ENCODE results near the gene TICAM2. TPM values are rescaled to one million over a fixed set of nuclear protein-coding genes. Genes with fewer than 3 reads are reported as not detected.

TICAM2 gene
- total and polyA plus RNA-seq, 10 of the 15 experiments (the other 5 are each of a cell fraction or from before 2014, with no cell fraction given), result 0.14 to 7.0 (median 2.9) TPM

- H3K4me1 ChIP-seq (ENCODE audit: control insufficient read depth, insufficient read depth, low read length), result peaks cover 15% of the 10 kb centered on the region
- RAD21 ChIA-PET (ENCODE audit: unreplicated experiment), result interaction anchor here (0.7 to 2.1 kb wide), 5 partner anchors 16 to 262 kb away, joined by 3 to 8 read pairs (median 4); partner anchors contain the start of gene FEM1C
- TF ChIP-seq E2F4 (IDR thresholded peaks at IDR 0.05; ENCODE audit: low read depth, low read length) (no peak), NBN (IDR thresholded peaks at IDR 0.05) (no peak), MYB (IDR thresholded peaks at IDR 0.05; ENCODE audit: borderline replicate concordance, low read depth, low read length) (no peak), KLF5 (IDR thresholded peaks at IDR 0.05; ENCODE audit: partially characterized antibody) (no peak)
- CTCF ChIA-PET, result interaction anchor here (0.8 to 8.3 kb wide), 11 partner anchors 9 to 269 kb away, joined by 3 to 81 read pairs (median 4); partner anchors contain the start of gene TICAM2
- H3K79me2 ChIP-seq (ENCODE audit: control insufficient read depth, insufficient read depth, low read length), result no peaks in the 10 kb centered on the region
- H3K27ac ChIP-seq (ENCODE audit: control insufficient read depth, insufficient read depth), result no peak overlapping the region
- FAIRE-seq (no peak), ATAC-seq (no peak), DNase-seq (ENCODE audit: low read depth, low spot score) (no peak)
- 94% methylated on average over 5 of the region's 5 CpGs for WGBS (ENCODE audit: insufficient coverage, insufficient replicate concordance, low lambda C conversion rate, missing lambda C conversion rate)
- POLR2A ChIA-PET, result interaction anchor here (0.6 to 1.6 kb wide), 2 partner anchors 197 to 241 kb away, joined by 3 to 4 read pairs; no protein-coding TSS in a partner anchor
- intact Hi-C loops (cut with micrococcal nuclease; ENCODE audit: unreplicated experiment) (no loop called here), in situ Hi-C loops (cut with MboI) (no loop called here)
- H2AFZ ChIP-seq (ENCODE audit: control insufficient read depth, low read depth, low read length), result no peak overlapping the region
- H3K27me3 ChIP-seq (replicated peaks in 1 of 2; ENCODE audit: control insufficient read depth in 2 of 2, insufficient read depth in 2 of 2, low read length in 1 of 2), result no peaks in the 10 kb centered on the region
- H3K36me3 ChIP-seq (ENCODE audit: control insufficient read depth in 2 of 2, insufficient read depth in 2 of 2, low read length in 1 of 2), result no peaks in the 10 kb centered on the region
- BruUV-seq (replicated peaks), result no TSS peak
- H3K4me3 ChIP-seq, result no peak overlapping the region
- H3K9ac ChIP-seq (ENCODE audit: control insufficient read depth, insufficient read depth, low read length), result no peak overlapping the region
- H4K20me1 ChIP-seq (ENCODE audit: control insufficient read depth, insufficient read depth), result no peaks in the 10 kb centered on the region
- SMC1A ChIA-PET (ENCODE audit: uncharacterized antibody, unreplicated experiment), result interaction anchor here (0.6 to 11.4 kb wide), 9 partner anchors 12 to 268 kb away, joined by 3 to 156 read pairs (median 4); no protein-coding TSS in a partner anchor
- H3K9me3 ChIP-seq (replicated peaks; ENCODE audit: control insufficient read depth, insufficient read depth, low read length), result peaks cover 2% of the 10 kb centered on the region; the same call in 2 of the 3 replicates
- H3K4me2 ChIP-seq (ENCODE audit: control insufficient read depth, insufficient read depth), result no peak overlapping the region
Observed at GRCh38 chr5:115571441-115571878, 30.8 kb downstream of the TICAM2 start.

DNA sequence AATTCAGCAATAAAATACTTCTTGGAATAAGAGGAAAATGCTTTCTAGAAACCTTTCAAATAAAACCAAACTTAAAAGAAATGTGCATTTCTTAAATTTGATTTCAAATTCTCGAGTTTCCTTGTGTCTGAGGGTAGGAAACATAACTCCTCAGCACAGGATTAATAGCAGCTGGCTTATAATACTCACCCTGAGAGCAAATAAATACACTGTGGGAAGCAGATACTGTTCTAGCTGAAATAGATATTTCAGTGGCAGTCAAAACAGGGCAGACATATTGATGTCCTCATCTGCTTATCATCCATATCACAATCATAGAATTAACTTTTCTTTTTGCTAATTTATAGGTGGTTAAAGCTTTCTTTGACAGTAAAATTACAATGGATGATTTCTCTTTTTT is 33.6 kb downstream of the TICAM2 start:
- DNase-seq (ENCODE audit: low read depth, low spot score), result no peak
- SMC1A ChIA-PET (ENCODE audit: uncharacterized antibody, unreplicated experiment), result interaction anchor here (1.0 to 11.4 kb wide), 6 partner anchors 9 to 259 kb away, joined by 3 to 156 read pairs (median 4); no protein-coding TSS in a partner anchor
- Histone ChIP-seq H3K9ac (ENCODE audit: control insufficient read depth, insufficient read depth, low read length) (no peak overlapping the region), H3K36me3 (ENCODE audit: control insufficient read depth in 2 of 2, insufficient read depth in 2 of 2, low read length in 1 of 2) (no peaks in the 10 kb centered on the region), H4K20me1 (ENCODE audit: control insufficient read depth, insufficient read depth) (no peaks in the 10 kb centered on the region), H3K4me3 (no peak overlapping the region), H3K4me2 (ENCODE audit: control insufficient read depth, insufficient read depth) (no peak overlapping the region), H2AFZ (ENCODE audit: control insufficient read depth, low read depth, low read length) (no peak overlapping the region), H3K79me2 (ENCODE audit: control insufficient read depth, insufficient read depth, low read length) (no peaks in the 10 kb centered on the region), H3K4me1 (ENCODE audit: control insufficient read depth, insufficient read depth, low read length) (no peaks in the 10 kb centered on the region), H3K27ac (ENCODE audit: control insufficient read depth, insufficient read depth) (no peak overlapping the region), H3K27me3 (replicated peaks in 1 of 2; ENCODE audit: control insufficient read depth in 2 of 2, insufficient read depth in 2 of 2, low read length in 1 of 2) (no peaks in the 10 kb centered on the region), H3K9me3 (replicated peaks; ENCODE audit: control insufficient read depth, insufficient read depth, low read length) (no peaks in the 10 kb centered on the region)
- no peak for FAIRE-seq
- in situ Hi-C loops (cut with MboI), result no loop called here
- TF ChIP-seq CREB1 (IDR thresholded peaks at IDR 0.05; ENCODE audit: low read depth) (no peak), TARDBP (IDR thresholded peaks at IDR 0.05; ENCODE audit: borderline replicate concordance) (no peak), RAD21 (IDR thresholded peaks at IDR 0.05; ENCODE audit: insufficient read depth, low read depth, low read length) (no peak), RB1 (IDR thresholded peaks at IDR 0.05; ENCODE audit: borderline replicate concordance) (no peak), NR2C2 (IDR thresholded peaks at IDR 0.05; ENCODE audit: borderline replicate concordance, control insufficient read depth, insufficient read length, low read depth) (no peak)
- ATAC-seq, result no peak
- intact Hi-C loops (cut with micrococcal nuclease; ENCODE audit: unreplicated experiment), result no loop called here
- no TSS peak for BruUV-seq (replicated peaks)
- RAD21 ChIA-PET (ENCODE audit: unreplicated experiment), result no interaction called here
- CTCF ChIA-PET, result interaction anchor here (1.5 to 8.3 kb wide), 3 partner anchors 16 to 260 kb away, joined by 4 to 81 read pairs (median 18); no protein-coding TSS in a partner anchor
- WGBS (ENCODE audit: insufficient coverage, insufficient replicate concordance, low lambda C conversion rate, missing lambda C conversion rate), result 84% methylated on average over 1 of the region's 1 CpG
- POLR2A ChIA-PET, result interaction anchor here (1.6 kb wide), 1 partner anchor 9 kb away, joined by 5 read pairs; no protein-coding TSS in a partner anchor

Measured in GM12878 (cell line).